NCI-H460 (cell line): ENCODE measurements around the gene ERAS. TPM values are rescaled to one million over a fixed set of nuclear protein-coding genes. Genes with fewer than 3 reads are reported as not detected.

Experiments
- DNase-seq: peaks from one replicate; pipeline ENCODE4 v3.0.0-alpha.2; 2016; ENCODE audit warnings: low read depth; ENCODE audit errors: extremely low read depth
- polyA plus RNA-seq: library from polyadenylated mRNA; depleted of rRNA; stranded (reverse); fragments of >200 nt; gene quantifications from 2 replicates; pipeline ENCODE4 v1.2.3, GENCODE V29; 2014; cell fraction: nucleus; rRNA removed
- total RNA-seq: library from RNA; depleted of rRNA; stranded (reverse); fragments of >200 nt; shearing (Covaris generic); gene quantifications from 2 replicates; pipeline ENCODE4 v1.2.3, GENCODE V29; 2014; rRNA removed

The ERAS gene, protein sequence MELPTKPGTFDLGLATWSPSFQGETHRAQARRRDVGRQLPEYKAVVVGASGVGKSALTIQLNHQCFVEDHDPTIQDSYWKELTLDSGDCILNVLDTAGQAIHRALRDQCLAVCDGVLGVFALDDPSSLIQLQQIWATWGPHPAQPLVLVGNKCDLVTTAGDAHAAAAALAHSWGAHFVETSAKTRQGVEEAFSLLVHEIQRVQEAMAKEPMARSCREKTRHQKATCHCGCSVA
- 0.10 TPM in 1 of 2 replicates, not detected in the other for total RNA-seq
- polyA plus RNA-seq: 0.18 and 0.36 TPM in 2 replicates

DNA sequence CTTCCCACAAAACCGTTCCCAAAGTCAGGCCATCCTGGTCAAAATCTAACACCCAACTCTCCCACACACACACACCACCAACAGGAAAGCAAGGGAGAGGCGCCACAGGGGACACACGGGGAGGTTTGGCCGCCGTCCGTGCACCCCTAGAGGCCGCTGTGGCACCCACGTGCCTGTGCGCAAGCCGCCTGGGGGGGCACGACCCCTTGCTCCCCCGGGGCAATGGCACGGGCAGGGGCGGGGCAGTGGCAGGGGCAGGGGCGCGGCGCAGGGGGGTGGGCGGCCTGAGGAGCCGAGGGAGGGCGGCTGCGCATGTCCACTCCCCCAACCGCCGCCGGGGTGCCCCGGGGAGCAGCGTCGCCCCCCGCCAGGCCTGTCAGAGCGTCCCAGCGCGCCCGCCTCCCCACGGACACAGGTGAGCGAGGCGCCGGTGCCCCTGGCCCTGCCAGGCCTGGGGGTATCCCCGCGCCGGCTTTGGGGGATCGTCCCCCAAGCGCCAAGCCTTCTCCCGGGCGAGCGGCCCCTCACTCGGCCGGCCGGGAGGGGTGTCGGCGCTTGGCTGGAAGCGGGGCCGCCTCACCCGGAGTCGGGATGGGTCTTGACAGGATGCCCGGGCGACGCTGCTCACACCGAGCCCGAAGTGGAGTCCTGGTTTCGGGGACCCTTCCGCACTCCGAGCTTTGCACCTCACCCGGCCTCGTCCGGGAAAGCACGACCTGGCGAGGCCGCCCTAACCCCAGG, at the start of gene ERAS:
Gene ERAS (plus strand): TSS at position 379 of the 741 bp plus-strand sequence. CDS start 2,611 bp downstream, outside the sequence.
- no peak for DNase-seq

DNA sequence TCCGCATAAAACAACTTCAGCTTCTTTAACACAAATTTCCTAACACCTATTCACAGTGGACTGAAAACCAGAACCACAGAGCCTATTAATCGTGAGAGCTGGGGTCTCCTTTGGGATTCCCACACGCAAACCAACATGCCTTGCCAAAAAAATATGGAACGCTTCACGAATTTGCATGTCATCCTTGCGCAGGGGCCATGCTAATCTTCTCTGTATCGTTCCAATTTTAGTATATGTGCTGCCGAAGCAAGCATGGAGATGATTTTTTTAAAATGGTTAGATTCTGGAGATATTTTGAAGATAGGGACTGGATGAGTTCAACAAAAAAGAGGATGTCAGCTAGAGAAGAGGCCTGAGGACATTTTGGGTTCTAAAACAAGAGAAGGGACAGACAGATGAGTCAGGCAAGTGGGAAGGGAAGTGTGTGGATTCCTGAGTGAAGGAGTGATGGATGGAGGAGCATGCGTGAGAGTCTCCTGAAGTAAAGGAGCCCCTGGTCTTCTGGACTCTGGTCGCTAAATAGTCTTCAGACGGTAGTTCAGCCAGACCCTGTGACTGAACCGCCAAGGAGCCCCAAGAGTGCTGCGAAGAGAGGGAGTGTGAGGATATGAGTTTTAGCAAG, 49.4 kb upstream of the ERAS start:
- DNase-seq: no peak

DNA sequence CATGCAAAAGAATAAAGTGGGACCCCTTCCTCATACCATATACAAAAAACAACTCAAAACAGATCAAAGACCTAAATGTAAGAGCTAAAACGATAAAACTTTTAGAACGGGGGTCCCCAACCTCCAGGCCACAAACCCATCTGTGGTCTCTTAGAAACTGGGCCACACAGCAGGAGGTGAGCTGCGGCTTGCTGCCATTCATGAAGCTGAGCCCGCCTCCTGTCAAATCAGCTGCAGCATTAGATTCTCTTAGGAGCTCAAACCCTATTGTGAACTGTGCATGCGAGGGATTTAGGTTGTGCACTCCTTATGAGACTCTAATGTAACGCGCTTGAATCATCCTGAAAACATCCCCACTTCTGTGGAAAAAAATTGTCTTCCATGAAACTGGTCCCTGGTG, 46.9 kb upstream of the ERAS start:
- no peak for DNase-seq

DNA sequence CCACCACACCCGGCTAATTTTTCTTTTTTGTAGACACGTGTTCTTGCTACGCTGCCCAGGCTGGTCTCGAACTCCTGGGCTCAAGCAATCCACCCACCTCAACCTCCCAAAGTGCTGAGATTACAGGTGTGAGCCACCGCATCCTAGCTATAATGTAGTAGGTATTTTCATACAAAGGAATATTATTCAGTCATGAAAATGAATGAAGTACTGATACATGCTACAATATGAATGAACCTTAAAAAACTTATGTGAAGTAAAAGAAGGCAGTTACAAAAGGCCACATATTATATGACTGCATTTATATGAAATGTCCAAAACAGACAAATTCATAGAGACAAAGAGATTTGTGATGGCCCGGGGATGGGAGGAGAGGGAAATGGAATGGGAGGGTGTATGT, 44.6 kb upstream of the ERAS start:
- DNase-seq: no peak

DNA sequence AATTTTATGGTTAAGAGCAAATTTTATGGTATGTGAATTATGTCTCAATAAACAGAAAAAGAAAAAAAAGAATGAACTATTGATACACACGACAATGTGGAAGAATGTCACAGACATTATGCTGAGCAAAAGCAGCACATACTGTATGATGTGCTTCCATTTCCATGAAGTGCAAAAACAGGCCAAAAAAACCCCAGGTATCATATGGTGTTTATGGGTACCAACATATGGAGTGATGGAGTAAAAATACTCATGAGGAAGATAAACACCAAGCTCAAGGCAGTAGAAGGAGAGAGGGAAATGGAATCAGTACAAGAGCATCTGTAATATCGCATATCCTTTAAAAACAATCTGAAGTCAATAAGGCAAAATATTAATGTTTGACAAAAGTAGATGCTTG, 44.1 kb upstream of the ERAS start:
- no peak for DNase-seq

DNA sequence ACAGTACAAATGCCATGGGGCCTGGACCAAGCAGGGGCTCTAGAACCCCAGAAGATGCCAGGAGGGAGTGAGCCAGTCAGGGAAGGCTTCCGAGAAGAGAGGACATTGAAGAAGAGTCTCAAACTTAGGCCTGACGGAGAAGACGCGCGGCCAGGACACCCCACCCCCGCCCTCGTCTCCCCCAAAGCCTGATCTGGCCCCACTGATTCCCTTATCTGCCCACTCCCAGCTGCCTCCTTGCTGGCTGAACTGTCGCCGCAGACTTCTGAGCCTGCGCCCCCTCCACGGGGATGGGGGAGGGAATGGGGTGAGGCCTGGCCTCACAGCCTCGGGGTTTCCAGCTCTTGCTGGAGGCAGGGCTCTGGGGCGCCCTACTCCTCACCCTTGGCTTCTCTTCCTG, 43.5 kb upstream of the ERAS start:
- no peak for DNase-seq

DNA sequence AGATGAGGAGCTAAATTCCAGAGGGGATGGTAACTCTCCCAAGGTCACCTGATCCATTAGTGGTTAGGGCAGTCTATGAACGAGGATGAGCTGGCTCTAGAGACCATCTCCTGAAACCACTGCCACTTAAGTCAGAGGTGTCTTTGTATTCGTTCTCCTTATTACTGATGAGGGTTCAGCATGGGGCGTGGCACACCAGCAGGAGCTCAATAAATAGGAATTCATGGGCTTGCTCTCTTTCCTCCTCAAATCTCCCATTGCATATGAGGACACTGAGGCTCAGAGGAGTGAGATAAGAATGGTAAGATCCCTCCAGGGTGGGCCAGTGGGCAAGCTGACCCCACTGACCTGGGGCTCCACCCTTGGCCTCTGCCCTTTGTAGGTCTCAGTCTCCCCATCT, 41.6 kb upstream of the ERAS start:
- DNase-seq: no peak

DNA sequence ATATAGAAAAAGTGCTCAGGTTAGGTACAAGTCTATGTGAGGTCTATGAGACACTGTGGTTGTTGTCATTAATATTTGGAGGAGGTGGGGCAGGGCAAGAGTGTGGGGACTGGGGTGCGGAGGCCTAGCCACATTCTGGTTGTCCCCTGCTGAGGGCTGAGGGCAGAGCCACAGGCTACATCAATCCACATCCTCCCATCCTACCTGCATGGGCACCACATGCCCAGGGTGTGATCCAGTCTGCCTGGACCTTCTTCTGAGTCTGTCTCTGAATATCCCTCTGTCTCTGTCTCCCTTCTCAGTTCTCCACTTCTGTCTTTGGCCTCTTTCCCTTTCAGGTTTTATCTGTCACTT, 41.1 kb upstream of the ERAS start:
- DNase-seq: no peak

DNA sequence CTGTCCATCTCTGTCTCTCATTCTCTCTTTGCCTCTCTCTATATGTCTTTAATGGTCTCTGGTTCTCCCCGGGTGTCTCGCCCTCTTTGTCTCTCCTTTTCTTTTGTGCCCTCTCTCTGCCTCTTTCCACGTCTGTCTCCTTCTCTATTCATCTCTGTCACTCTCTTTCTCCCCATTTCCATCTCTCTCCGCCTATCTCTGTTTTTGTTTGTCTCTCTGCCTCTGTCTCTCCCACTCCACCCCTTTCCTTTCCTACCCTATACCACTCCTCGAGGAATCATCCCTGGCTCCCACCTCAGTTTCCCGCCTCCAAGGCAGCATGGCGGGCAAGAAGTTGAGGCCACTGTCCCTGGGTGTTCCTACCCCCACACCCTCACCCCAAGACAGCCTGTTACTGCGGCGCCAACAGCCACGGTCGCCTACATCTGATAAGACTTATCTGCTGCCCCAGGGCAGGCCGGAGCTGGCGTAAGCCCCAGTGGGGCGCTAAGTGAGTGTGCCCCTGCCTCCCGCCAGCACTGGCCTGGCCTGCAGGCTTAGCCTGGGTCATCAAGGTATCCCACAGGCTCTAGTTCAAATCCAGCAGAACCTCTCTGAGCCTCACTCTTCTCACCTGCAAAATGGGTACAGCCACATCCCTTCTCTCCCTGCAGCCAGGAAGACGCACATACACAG, 40.6 kb upstream of the ERAS start:
- DNase-seq: no peak

DNA sequence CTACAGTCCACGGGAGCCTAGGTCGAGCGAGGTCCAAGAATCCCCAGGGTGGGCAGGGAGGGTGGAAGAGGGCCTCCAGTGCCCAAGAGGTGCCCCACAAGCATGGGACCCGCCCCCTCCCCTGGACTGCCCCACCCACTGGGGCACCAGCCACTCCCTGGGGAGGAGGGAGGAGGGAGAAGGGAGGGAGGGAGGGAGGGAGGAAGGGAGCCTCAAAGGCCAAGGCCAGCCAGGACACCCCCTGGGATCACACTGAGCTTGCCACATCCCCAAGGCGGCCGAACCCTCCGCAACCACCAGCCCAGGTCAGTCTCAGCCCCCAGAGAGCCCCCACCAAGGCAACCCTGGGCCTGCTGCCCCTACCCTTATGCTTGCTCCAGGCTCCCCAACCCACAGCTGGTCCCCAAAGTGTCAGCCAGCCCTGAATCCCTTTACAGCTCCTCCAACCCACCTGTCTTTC, 39.9 kb upstream of the ERAS start, which contains the start of gene GATA1:
Gene GATA1 (plus strand): TSS at position 250 of the 460 bp plus-strand sequence. CDS start 4,520 bp downstream, outside the sequence.
- DNase-seq: no peak

DNA sequence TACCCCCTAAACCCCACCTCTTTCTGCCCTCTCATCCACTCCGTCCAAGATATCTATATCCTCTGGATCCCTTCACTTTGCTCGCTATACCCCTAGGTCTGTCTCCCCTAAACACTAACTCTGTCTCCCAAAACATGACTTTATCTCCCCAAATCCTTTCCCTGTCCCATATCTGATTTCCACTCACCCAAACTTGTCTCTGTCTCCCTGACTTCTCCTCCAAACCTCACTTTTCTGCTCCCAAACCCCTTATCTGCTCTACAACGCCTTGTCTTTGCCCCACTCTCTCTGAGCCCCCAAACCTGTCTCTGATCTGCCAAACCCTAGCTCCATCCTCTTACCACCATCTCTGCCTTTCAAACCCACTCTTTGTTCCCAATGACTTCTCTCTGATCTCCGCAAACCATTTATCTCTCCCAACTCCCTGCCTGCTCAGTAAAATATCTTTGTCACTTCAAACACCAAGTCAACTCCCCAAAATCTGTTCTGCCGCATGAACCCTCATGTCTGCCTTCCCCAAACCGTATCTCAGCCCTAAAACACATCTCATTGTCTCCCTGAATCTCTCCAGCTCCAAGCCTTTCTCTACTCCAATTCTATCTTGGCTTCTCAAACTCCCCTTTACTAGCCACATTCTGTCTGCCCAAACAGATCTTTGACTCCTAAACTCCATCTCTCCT, 39.3 kb upstream of the ERAS start:
- no peak for DNase-seq

DNA sequence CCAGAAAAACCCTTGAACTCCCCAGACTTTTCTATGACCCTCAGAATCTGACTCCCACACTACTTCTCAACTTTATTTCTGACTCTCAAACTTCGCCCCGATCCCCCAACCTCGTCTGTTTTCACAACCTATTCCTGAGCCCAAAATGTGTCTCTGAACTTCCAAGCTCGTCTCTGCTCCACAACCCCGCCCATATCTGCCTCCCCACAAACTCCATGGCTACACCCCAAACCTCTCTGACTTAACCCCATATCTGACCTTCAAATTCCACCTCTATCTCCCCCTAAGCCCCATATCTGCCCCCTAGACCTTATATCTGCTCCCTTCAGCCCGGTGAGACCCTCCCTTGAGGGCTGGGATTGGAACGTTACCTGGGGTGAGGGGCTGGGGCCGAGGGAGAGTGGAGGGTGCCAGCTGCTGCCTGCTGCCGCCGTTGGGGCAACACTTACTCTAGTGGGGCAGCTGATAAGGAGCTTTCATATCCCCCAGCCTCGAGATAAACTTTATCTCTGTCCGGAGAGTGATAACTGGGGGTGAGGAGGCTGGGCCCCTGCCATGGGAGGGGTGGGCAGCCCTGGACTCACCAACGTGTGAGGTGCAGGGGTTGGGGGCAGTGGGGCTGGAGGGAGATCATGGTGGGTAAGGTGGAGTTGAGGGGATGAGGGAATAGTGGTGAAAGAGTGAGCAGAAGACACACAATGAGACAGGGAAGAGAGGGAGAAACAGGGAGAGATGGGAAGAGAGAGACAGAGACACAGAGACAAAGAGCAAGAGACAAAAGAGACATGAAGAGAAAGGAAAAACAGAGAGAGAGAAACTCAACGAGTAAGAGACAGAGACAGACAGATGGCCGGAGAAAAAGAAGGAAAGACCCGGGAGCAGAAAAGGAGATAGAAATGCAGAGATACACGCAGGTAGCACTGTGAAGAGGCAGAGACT, 38.5 kb upstream of the ERAS start:
- no peak for DNase-seq

DNA sequence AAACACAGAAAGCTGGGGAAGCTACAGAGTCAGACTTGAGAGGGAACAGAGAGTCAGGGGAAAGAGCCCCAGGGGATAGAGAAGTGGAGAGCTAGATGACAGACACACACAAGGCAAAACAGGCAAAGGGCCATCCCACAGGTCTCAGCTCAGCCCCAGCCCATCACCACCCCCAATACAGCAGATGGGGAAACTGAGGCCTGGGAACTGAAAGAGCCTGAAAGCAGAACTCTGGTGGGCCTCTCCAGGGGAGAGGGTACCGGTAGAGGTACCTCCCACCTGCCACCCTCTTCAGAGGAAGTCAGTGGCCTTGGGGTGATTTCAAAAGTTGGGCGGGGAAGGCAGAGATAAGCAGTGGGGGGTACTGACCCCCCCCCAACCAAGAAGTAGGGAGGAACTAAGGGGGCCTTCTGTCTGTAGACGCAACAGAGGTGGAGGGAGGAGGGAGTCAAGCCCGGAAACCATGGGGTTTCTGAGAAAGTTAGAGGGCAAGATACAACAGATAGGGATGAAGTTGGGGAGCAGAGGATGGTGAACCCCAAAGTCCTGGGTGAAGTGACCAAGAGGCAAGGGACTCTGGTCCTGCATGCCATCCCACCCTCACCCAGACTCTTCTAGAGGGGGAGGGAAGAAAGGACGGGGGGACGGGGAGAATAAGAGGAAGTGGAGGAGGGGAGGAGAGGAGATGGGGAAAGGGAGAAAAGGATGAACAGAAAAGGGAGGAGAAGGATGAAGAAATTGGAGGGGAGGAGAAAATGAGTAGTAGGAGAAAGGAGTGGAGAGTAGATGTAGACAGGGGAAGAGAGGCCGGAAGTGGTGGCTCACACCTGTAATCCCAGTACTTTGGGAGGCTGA, 36.7 kb upstream of the ERAS start:
- no peak for DNase-seq

DNA sequence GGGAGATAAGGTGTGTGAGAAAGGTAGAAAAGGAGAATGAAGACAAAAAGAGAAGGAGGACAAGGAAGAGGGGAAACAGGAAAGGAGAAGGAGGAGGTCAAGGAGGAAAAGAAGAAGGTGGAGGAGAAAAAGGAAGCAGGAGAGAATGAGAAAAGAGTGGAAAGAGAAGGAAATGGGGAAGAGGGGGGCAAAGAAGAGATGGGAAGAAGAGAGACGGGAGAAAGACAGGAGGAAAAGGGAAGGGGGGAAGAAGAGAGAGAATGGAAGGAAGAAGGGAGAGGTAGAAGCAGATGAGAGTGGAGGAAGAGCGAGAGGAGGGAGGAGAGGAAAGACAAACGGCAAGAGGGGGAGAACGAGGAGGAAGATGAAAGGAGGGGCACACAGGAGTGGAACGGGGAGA, 35.8 kb upstream of the ERAS start:
- DNase-seq: no peak

DNA sequence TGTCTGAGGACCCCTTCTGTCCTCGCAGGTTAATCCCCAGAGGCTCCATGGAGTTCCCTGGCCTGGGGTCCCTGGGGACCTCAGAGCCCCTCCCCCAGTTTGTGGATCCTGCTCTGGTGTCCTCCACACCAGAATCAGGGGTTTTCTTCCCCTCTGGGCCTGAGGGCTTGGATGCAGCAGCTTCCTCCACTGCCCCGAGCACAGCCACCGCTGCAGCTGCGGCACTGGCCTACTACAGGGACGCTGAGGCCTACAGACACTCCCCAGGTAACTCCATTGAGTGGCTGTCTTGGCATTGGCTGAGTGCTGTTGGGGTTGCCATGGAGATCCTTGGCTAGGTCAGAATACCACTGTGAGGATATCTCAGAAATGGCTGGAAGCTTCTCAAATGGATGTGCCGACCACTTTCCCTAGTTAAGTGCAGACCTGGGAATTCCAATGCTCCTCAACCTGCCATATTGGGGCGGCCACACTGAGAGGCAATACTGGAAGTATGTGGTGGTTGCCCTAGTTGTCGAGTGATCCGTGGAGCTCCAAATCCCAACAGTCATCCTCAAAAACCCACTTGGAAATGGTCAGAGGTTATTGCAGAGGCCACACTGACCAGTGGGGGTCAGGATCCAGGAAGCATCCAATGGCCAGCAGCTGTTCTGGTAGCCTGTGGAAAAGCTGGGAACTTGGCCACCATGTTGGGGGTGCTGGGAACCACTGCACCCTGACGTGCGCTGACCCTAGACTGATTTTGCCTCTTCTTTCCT, 35.1 kb upstream of the ERAS start:
- DNase-seq: no peak

DNA sequence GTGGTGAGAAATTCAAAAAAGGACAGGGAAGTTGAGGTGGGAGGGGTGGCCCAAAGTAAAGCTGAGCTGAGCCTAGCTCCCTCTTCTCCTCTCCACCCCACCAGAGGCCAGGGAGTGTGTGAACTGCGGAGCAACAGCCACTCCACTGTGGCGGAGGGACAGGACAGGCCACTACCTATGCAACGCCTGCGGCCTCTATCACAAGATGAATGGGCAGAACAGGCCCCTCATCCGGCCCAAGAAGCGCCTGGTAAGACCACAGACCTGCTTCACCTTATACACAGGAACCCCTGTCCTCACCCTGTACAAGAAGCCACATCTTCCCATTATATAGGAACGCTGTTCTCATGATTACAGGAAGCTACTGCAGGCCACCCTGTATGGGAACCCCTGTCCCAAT, 34.1 kb upstream of the ERAS start:
- DNase-seq: no peak

DNA sequence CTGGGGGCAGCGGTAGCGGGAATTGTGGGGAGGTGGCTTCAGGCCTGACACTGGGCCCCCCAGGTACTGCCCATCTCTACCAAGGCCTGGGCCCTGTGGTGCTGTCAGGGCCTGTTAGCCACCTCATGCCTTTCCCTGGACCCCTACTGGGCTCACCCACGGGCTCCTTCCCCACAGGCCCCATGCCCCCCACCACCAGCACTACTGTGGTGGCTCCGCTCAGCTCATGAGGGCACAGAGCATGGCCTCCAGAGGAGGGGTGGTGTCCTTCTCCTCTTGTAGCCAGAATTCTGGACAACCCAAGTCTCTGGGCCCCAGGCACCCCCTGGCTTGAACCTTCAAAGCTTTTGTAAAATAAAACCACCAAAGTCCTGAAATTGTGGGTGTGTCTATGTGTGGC, 32.4 kb upstream of the ERAS start:
- DNase-seq: no peak
